GM19239 (cell line): ENCODE data around the gene PPP1R1C.
A peak's percentile ranks its signal among the peaks of the same experiment; 100 is the strongest.

Source experiments
- DNase-seq: peaks from one replicate; pipeline ENCODE4 v3.0.0; 2011; ENCODE audit warnings: low spot score; ENCODE audit not compliant: insufficient read length
- FAIRE-seq: peaks from 2 replicates; lab custom pipeline; 2011; peaks lifted over from hg19 to GRCh38; lab: Jason Lieb, UNC

PPP1R1C gene

GRCh38 chr2:181970160-181970794 is 15.4 kb upstream of the PPP1R1C start:
- DNase-seq (no peak), FAIRE-seq (no peak)

GRCh38 chr2:181971032-181971431 is 14.6 kb upstream of the PPP1R1C start:
- no peak for FAIRE-seq
- DNase-seq: no peak

DNA sequence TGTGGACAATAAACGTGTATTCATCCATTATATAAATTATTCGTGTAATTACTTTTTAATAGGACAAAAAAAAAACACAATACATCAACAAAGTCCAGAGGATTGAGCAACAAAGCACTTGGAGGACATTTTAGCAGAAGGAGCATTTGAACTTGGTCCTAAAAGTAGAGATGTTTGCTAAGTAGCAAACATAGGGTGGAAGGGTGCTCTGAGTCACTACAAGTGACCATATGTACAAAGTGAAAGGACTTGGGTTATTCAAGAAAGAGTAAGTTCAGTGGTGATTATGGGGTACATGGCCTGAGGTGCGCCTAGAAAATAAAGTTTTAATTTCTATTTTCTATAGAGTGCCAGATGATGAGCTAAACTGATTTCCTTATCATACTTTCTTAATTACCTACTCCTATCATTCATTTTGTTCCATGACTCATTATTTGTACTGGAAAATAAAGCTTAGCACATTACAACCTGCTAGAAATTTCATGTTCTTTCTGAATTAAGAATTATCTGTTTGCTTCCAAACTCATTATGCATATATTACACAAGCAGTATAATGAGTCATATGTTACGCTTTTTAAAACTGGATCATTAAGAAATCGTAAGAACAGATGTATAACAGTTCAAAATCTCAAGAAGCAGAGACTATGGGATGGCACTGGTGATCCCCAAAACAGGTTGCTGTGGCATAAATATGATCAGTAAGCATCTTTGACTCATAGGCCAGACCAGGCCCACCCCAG is 13.1 kb upstream of the PPP1R1C start:
- DNase-seq: no peak
- FAIRE-seq: no peak

GRCh38 chr2:181973171-181973783 is 12.4 kb upstream of the PPP1R1C start:
- DNase-seq: no peak
- FAIRE-seq: no peak

DNA sequence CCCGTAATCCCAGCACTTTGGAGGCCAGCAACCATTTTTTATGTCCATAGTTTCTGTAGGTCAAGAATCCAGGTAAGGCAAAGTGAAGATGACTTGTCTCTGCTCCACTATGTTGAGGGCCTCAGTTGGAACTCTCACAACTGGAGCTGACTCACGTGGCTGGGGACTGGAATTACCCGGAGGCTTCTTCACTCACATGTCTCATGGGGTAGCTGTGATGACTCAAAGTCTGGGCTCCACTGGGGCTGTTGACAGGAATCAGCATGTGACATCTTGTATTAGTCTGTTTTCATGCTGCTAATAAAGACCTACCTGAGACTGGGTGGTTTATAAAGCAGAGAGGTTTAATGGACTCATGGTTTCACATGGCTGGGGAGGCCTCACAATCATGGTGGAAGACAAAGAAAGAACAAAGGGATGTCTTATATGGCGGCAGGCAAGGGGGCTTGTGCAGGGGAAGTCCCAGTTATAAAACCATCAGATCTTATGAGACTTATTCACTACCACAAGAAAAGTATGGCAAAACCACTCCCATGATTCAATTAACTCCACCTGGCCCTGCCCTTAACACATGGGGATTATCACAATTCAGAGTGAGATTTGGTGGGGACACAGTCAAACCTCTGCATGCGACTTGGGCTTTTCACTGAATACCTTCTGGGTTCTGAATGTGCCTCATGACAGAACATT is 7.8 kb upstream of the PPP1R1C start:
- FAIRE-seq: no peak
- DNase-seq: no peak

DNA sequence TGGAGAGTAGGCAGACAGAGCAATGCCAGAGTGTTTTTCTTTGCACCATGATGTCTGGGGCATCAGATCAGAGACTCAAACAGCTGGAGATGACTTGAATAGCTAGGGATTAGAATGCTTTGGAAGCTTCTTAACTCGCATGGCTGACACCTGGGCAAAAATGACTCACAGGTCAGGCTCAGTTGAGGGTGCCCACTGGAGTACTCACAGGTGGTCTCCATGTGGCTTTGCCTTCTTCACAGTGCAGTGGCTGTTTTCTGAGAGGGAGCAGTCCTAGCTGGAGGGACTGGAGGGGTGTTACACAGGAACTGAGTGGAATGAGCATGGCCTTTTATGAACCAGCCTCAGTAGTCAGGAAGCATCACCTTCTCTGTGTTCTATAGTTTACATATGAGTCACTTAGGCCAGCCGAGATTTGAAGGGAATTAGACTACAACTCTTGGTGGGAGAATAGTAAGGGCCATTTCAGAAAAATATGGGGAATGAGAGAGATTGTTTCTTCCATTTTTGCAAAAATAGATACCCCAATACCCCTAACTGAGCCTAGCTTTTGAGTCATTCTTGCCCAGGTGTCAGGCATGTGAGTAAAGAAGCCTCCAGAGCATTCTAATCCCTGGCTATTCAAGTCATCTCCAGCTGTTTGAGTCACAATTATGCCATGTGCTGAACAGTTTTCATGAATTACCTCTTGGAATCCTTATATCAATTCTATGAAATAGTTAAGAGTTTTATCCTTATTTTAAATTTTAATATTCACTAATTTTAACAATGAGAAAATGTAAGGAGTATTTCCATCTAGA is 7.1 kb upstream of the PPP1R1C start:
- no peak for FAIRE-seq

DNA sequence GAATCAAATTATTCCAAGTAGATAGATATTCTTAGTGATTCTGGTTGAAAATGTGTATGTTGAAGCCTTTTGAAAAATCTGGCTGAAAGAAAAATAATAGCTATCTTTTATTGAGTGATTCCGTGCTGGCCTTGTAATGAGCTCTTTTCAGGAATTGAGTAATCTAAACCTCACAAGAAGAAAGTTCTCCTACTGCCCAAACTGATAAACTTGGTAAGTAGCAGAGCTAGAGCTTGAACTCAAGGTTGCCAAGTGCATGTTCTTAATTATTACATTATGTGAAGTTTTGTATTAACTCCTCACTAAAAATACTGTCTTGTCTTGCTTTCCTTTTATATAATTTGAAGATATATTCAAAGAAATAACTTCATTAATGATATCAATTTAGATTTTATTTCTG is 1.6 kb upstream of the PPP1R1C start:
- no peak for FAIRE-seq
- no peak for DNase-seq

More for the DNA sequence above, 7.1 kb upstream of the PPP1R1C start:
- no peak for DNase-seq

GRCh38 chr2:181984814-181985631 is 630 bp upstream of the PPP1R1C start:
- FAIRE-seq (peak; percentile 85), DNase-seq (no peak)

GRCh38 chr2:181988154-181988924 is 2.7 kb downstream of the PPP1R1C start:
- DNase-seq: no peak
- no peak for FAIRE-seq

DNA sequence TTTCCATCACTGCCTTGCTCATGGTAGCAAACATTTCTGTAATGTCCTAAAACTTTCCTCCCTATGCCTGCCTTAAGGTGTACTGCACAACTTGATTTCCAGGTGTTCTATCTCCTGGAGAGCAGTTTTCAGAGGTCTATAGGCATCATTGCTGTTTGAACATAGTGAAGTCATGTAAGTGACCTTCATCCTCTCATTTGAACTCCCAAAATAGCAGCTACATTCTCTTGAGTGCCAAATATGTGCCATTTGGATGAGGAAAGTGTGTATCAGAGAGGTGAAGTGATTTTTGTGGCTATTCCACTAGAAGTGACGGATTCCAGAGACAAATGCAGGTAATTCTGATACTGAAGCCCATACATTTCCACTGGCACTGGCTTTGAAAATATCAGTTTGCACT is 3.4 kb downstream of the PPP1R1C start:
- FAIRE-seq (no peak), DNase-seq (no peak)

GRCh38 chr2:181991171-181991885 is 5.7 kb downstream of the PPP1R1C start:
- FAIRE-seq: peak; percentile 90
- peak; percentile 31 for DNase-seq

GRCh38 chr2:181992776-181993175 is 7.1 kb downstream of the PPP1R1C start:
- FAIRE-seq: peak; percentile 89

GRCh38 chr2:181995289-181995688 is 9.6 kb downstream of the PPP1R1C start:
- DNase-seq: no peak
- no peak for FAIRE-seq

More at GRCh38 chr2:181992776-181993175, 7.1 kb downstream of the PPP1R1C start:
- DNase-seq: peak; percentile 30

DNA sequence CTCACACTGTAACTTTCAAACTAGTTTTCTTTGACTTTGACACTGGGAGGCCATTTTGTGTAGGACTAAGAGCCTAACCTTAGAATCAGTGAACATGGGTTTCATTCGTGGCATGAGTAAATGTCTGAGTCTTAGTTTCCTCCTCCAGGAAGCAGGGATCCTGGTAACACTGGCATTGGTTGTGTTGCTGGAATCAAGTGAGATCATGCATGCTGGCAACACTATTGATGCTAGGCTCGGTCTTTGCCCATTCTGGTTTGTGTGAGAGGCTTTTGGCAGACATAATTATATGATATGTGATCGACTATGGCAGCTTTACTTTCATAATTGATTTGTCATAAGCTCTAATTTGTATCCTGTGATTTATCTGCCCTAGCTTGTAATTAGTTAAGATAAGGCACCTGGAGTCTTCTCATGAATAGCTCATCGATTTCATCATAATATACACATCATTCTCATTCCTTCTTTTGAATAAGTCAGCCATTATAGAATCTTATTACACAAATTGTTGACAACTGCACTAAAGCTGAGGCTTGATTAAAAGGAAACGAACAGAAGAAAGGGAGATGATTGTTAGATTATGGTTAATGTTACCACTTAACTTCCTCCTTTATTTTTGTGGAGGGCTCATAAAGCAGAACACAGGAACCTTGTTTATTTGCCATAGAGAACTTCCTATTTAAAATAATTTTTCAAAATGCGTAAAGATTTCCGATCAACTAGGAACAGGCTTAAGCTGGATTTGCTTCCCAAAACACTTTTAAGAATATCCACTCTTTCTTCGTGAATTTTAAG is 12.6 kb downstream of the PPP1R1C start:
- no peak for DNase-seq
- FAIRE-seq: no peak

DNA sequence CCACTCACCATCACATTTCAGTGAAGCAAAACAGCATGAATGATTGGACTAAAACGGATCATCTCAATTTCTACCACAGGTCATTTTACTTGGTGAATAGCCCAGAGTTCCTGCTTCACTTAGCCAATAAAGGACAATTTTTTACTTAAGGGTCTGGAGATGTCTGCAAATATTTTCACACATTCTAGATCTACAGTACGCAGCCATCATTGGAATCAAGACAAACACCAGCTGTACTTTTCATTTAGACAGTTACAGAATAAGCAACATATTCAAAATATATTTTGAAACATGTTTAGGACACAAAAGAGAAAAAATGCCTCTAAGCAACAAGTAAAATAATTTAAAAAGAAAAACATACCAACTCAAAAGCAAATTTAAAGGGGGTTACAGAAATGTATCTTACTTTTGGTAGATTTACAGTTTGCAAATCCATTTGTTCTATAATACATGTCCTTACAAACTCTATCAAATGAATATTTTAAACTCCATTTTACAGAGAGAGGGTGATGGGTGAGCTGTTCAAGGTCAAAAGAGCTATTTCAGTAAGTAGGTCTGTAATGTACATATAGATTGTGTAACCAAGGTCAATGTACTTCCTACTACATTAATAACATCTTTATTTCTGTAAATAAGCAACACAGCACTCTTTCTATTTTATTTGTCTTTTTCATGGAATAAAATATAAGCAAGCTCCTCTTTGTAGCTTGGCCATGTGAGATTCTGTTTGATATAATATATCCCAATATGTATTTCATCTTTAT is 13.4 kb downstream of the PPP1R1C start:
- DNase-seq (no peak), FAIRE-seq (no peak)

GRCh38 chr2:181999911-182000310 is 14.3 kb downstream of the PPP1R1C start:
- DNase-seq: no peak
- no peak for FAIRE-seq
